Activated naive CD8-positive, alpha-beta T cell treated with anti-CD3 and anti-CD28 coated beads, Interleukin-2, amount 50 U/mL, for 16 hours (primary cell): ENCODE data around the gene ADRB2.
"Not testable (repeated sequence)": the region's sequence is repeated elsewhere in the genome, so short reads cannot be mapped to it uniquely, and the experiment has no call there.

Experiments
- DNase-seq: peaks from one replicate; pipeline ENCODE4 v3.0.0-alpha.2; 2020; ENCODE audit warnings: low read depth, low spot score

ADRB2 gene

GRCh38 chr5:148826053-148826738 is at the start of gene ADRB2:
TSS of gene ADRB2 (plus strand) at chr5:148826611. CDS start at chr5:148826832, 221 bp downstream.
- DNase-seq: peak; percentile 57

- no peak for DNase-seq
These were observed 49.6 kb upstream of the ADRB2 start for GRCh38 chr5:148776780-148777179.

- no peak for DNase-seq
These were observed 47.5 kb upstream of the ADRB2 start for GRCh38 chr5:148778882-148779281.

- no peak for DNase-seq
These were observed 45.7 kb upstream of the ADRB2 start for GRCh38 chr5:148780711-148781110.

- DNase-seq: no peak
These were observed 44.6 kb upstream of the ADRB2 start for GRCh38 chr5:148781766-148782165.

GRCh38 chr5:148785223-148785622 is 41.2 kb upstream of the ADRB2 start:
- no peak for DNase-seq

GRCh38 chr5:148786456-148786855 is 40.0 kb upstream of the ADRB2 start:
- no peak for DNase-seq

GRCh38 chr5:148788636-148789035 is 37.8 kb upstream of the ADRB2 start:
- DNase-seq: no peak

- no peak for DNase-seq
These were observed 35.7 kb upstream of the ADRB2 start for GRCh38 chr5:148790545-148791333.

GRCh38 chr5:148791334-148791667 is 35.1 kb upstream of the ADRB2 start:
- no peak for DNase-seq

GRCh38 chr5:148791696-148792095 is 34.7 kb upstream of the ADRB2 start:
- DNase-seq: no peak

GRCh38 chr5:148792744-148793143 is 33.7 kb upstream of the ADRB2 start:
- no peak for DNase-seq

- DNase-seq: no peak
These were observed 33.1 kb upstream of the ADRB2 start for GRCh38 chr5:148793261-148793660.

- no peak for DNase-seq
These were observed 32.1 kb upstream of the ADRB2 start for GRCh38 chr5:148794275-148794674.

GRCh38 chr5:148794729-148795561 is 31.5 kb upstream of the ADRB2 start:
- DNase-seq: no peak

GRCh38 chr5:148796936-148797335 is 29.5 kb upstream of the ADRB2 start:
- DNase-seq: no peak

- no peak for DNase-seq
These were observed 27.6 kb upstream of the ADRB2 start for GRCh38 chr5:148798786-148799185.

GRCh38 chr5:148799737-148800527 is 26.5 kb upstream of the ADRB2 start:
- no peak for DNase-seq

GRCh38 chr5:148801682-148802276 is 24.6 kb upstream of the ADRB2 start:
- DNase-seq: no peak

GRCh38 chr5:148803451-148803850 is 23.0 kb upstream of the ADRB2 start:
- DNase-seq: not testable (repeated sequence)

- DNase-seq: no peak
These were observed 22.0 kb upstream of the ADRB2 start for GRCh38 chr5:148804393-148804792.
